DOHH2 (cell line): Measurements from ENCODE around the gene HOTAIR.

Experiments
- H3F3A ChIP-seq: fragments of 200-600 bp; sonication (generic), shearing (Covaris generic); 2 replicates; pipeline ENCODE4 v1.6.0; 2016; ENCODE audit warnings: antibody characterized with exemption, mild to moderate bottlenecking; ENCODE audit not compliant: control insufficient read depth, insufficient read depth
- H3K27ac ChIP-seq: fragments of 200-600 bp; sonication (generic); 2 replicates; pipeline ENCODE4 v1.5.1; 2014; ENCODE audit warnings: low read depth, mild to moderate bottlenecking, low read length, moderate library complexity
- H3K27me3 ChIP-seq: fragments of 200-600 bp; sonication (generic); 2 replicates; pipeline ENCODE4 v1.6.1; 2014; ENCODE audit warnings: mild to moderate bottlenecking, low read length, mixed read lengths; ENCODE audit not compliant: control insufficient read depth
- H3K36me3 ChIP-seq: fragments of 200-600 bp; sonication (generic); 2 replicates; pipeline ENCODE4 v1.6.1; 2014; ENCODE audit warnings: mild to moderate bottlenecking, low read length, moderate library complexity, mixed read lengths; ENCODE audit not compliant: control insufficient read depth
- H3K4me1 ChIP-seq: fragments of 200-600 bp; sonication (generic); 2 replicates; pipeline ENCODE4 v1.6.1; 2014; ENCODE audit warnings: mild to moderate bottlenecking, low read length, mixed read lengths; ENCODE audit not compliant: control insufficient read depth
- H3K4me2 ChIP-seq: fragments of 200-600 bp; sonication (generic); 2 replicates; pipeline ENCODE4 v1.6.0; 2014; ENCODE audit warnings: mild to moderate bottlenecking, low read length, moderate library complexity
- H3K4me3 ChIP-seq: fragments of 200-600 bp; sonication (generic); 2 replicates; pipeline ENCODE4 v1.5.1; 2014; ENCODE audit warnings: mild to moderate bottlenecking, low read length, mixed read lengths
- H3K79me2 ChIP-seq: fragments of 200-600 bp; sonication (generic); 2 replicates; pipeline ENCODE4 v1.6.1; 2014; ENCODE audit warnings: mild to moderate bottlenecking, low read length, mixed read lengths; ENCODE audit not compliant: control insufficient read depth
- H3K9me2 ChIP-seq: fragments of 200-600 bp; sonication (generic); replicated peaks from 2 replicates; pipeline ENCODE4 v1.6.1; 2014; ENCODE audit warnings: mild to moderate bottlenecking, low read length, mixed read lengths; ENCODE audit not compliant: control insufficient read depth
- H3K9me3 ChIP-seq: fragments of 200-600 bp; sonication (generic); 2 replicates; pipeline ENCODE4 v1.6.1; 2014; ENCODE audit warnings: antibody characterized with exemption, low read length, mixed read lengths; ENCODE audit not compliant: control insufficient read depth, insufficient read depth
- H4K20me1 ChIP-seq: fragments of 200-600 bp; sonication (generic); 2 replicates; pipeline ENCODE4 v1.6.0; 2014; ENCODE audit warnings: low read depth, mild to moderate bottlenecking, antibody characterized with exemption, low read length, moderate library complexity; ENCODE audit not compliant: control insufficient read depth, insufficient read depth
- CTCF ChIP-seq: fragments of 200-600 bp; sonication (generic); IDR thresholded peaks from one replicate; pipeline ENCODE4 v1.5.1; 2014; ENCODE audit warnings: antibody characterized with exemption, mild to moderate bottlenecking, low read depth, low read length; ENCODE audit not compliant: poor library complexity, severe bottlenecking
- EZH2phosphoT487 ChIP-seq: fragments of 200-600 bp; sonication (generic); IDR thresholded peaks from 2 replicates; pipeline ENCODE4 v1.6.1; 2017; ENCODE audit warnings: borderline replicate concordance, mild to moderate bottlenecking, antibody characterized with exemption, low read length, moderate library complexity, mixed read lengths

The HOTAIR gene

GRCh38 chr12:53964315-53964713, 10.4 kb downstream of the HOTAIR start:
- peaks cover 7% of the 10 kb centered on the region for H3K4me1 ChIP-seq
- no peaks in the 10 kb centered on the region for H4K20me1 ChIP-seq
- no peaks in the 10 kb centered on the region for H3K9me2 ChIP-seq
- H3K4me3 ChIP-seq = no peak overlapping the region
- peaks cover 69% of the 10 kb centered on the region for H3K27me3 ChIP-seq
- H3K79me2 ChIP-seq = no peaks in the 10 kb centered on the region
- no peak overlapping the region for H3K4me2 ChIP-seq
- H3K9me3 ChIP-seq = no peaks in the 10 kb centered on the region
- H3F3A ChIP-seq = no peaks in the 10 kb centered on the region
- H3K36me3 ChIP-seq = no peaks in the 10 kb centered on the region
- TF ChIP-seq CTCF = no peak
- TF ChIP-seq EZH2phosphoT487 = no peak
- H3K27ac ChIP-seq = no peak overlapping the region

- Histone ChIP-seq H3K4me3 (no peak overlapping the region), H3K4me1 (peaks cover 7% of the 10 kb centered on the region), H3K4me2 (no peak overlapping the region), H3K27me3 (peaks cover 66% of the 10 kb centered on the region), H3K9me3 (no peaks in the 10 kb centered on the region), H3K27ac (no peak overlapping the region), H3K79me2 (no peaks in the 10 kb centered on the region), H3F3A (no peaks in the 10 kb centered on the region), H4K20me1 (no peaks in the 10 kb centered on the region), H3K36me3 (no peaks in the 10 kb centered on the region), H3K9me2 (no peaks in the 10 kb centered on the region)
- TF ChIP-seq EZH2phosphoT487 (no peak), CTCF (no peak)
These were observed 11.1 kb downstream of the HOTAIR start for GRCh38 chr12:53963434-53964314.

GRCh38 chr12:53963005-53963404, 11.7 kb downstream of the HOTAIR start:
- Histone ChIP-seq H3K79me2 (no peaks in the 10 kb centered on the region), H3K9me2 (no peaks in the 10 kb centered on the region), H3K4me2 (no peak overlapping the region), H3K27ac (no peak overlapping the region), H3K4me3 (no peak overlapping the region), H3K4me1 (peaks cover 7% of the 10 kb centered on the region), H4K20me1 (no peaks in the 10 kb centered on the region), H3K36me3 (no peaks in the 10 kb centered on the region), H3F3A (no peaks in the 10 kb centered on the region), H3K9me3 (no peaks in the 10 kb centered on the region), H3K27me3 (peaks cover 65% of the 10 kb centered on the region)
- no peak for TF ChIP-seq EZH2phosphoT487
- TF ChIP-seq CTCF = no peak
